Measurements from ENCODE around the gene CASTOR1. TPM values are rescaled to one million over a fixed set of nuclear protein-coding genes. Genes with fewer than 3 reads are reported as not detected.

Gene CASTOR1
- total RNA-seq, 6 experiments from 2014 or later, result 0.86 to 8.6 (median 4.0) TPM

DNA sequence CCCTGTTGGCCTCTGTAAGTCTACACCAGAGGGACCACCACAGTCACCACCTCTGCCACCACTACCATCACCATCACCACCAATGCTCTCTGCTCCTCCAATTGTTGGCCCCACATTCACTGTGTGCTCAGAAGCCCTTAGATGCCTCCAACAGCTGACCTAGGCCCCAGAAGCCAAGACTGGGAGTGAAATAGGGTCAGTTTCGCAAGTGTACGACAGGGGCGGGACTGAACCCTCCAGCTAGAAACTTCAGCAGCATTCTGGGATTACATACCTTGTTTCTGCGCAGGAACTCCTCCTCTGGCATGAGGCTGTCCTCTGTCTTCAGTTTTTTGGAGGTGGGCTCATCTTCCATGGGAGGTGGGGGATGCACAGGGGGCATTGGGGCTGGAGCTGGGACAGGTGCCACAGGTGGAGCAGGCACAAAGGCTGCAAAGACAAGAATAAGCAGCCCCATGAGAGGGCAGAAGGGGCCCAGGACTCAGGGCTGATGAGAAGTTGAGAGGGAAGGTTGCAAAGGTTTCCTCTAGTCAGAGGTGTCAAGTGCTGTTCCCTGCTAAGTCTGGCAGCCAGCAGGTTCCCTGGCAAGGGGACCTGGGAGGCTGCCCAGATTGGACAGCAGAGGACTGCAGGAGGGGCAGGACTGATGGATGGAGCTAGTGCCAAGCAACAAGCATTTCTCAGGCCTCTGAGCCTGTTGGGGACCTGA, 47.6 kb upstream of the CASTOR1 start:
- WGBS (ENCODE audit: insufficient coverage, low coverage, low lambda C conversion rate, missing lambda C conversion rate), result 64% methylated on average over 3 of the region's 4 CpGs
- Histone ChIP-seq H3K36me3 (peaks cover 15 to 95% (median 71%) of the 10 kb centered on the region in 4 donors), H3K27me3 (no peaks in the 10 kb centered on the region), H3K9me3 (no peaks in the 10 kb centered on the region), H3K4me3 (no peak overlapping the region), H3K4me1 (peaks cover 0 to 5% (median 0%) of the 10 kb centered on the region in 4 donors), H3K27ac (peak overlapping the region in 1 of 3 donors; percentile 8)
- TF ChIP-seq, protein P1, sequence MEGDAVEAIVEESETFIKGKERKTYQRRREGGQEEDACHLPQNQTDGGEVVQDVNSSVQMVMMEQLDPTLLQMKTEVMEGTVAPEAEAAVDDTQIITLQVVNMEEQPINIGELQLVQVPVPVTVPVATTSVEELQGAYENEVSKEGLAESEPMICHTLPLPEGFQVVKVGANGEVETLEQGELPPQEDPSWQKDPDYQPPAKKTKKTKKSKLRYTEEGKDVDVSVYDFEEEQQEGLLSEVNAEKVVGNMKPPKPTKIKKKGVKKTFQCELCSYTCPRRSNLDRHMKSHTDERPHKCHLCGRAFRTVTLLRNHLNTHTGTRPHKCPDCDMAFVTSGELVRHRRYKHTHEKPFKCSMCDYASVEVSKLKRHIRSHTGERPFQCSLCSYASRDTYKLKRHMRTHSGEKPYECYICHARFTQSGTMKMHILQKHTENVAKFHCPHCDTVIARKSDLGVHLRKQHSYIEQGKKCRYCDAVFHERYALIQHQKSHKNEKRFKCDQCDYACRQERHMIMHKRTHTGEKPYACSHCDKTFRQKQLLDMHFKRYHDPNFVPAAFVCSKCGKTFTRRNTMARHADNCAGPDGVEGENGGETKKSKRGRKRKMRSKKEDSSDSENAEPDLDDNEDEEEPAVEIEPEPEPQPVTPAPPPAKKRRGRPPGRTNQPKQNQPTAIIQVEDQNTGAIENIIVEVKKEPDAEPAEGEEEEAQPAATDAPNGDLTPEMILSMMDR (IDR thresholded peaks at IDR 0.05), result no peak
- TF ChIP-seq POLR2A (IDR thresholded peaks at IDR 0.05), result no peak
- peak in 2 of 3 donors; percentile 69 to 88 for DNase-seq
- peak; percentile 35 to 81 (median 54) for ATAC-seq
- intact Hi-C loops (cut with DNase I), result no loop called here

GRCh38 chr22:30335236-30335635, 45.9 kb upstream of the CASTOR1 start:
- Histone ChIP-seq H3K9me3 (no peaks in the 10 kb centered on the region), H3K27ac (no peak overlapping the region), H3K36me3 (peaks cover 15 to 87% (median 61%) of the 10 kb centered on the region in 4 donors), H3K4me1 (peaks cover 0 to 5% (median 0%) of the 10 kb centered on the region in 4 donors), H3K27me3 (no peaks in the 10 kb centered on the region), H3K4me3 (no peak overlapping the region)
- WGBS (ENCODE audit: insufficient coverage, low coverage, low lambda C conversion rate, missing lambda C conversion rate), result no CpG with 5 or more reads among the region's 1 CpG
- intact Hi-C loops (cut with DNase I), result no loop called here
- TF ChIP-seq POLR2A (IDR thresholded peaks at IDR 0.05), result no peak
- TF ChIP-seq, protein P1 (IDR thresholded peaks at IDR 0.05), result no peak
- ATAC-seq (no peak), DNase-seq (no peak)

GRCh38 chr22:30334646-30335045, 45.3 kb upstream of the CASTOR1 start:
- Histone ChIP-seq H3K27ac (no peak overlapping the region), H3K4me3 (no peak overlapping the region), H3K36me3 (peaks cover 15 to 81% (median 55%) of the 10 kb centered on the region in 4 donors), H3K4me1 (peaks cover 0 to 5% (median 0%) of the 10 kb centered on the region in 4 donors), H3K27me3 (no peaks in the 10 kb centered on the region), H3K9me3 (no peaks in the 10 kb centered on the region)
- ATAC-seq, result no peak
- 87% methylated on average over 3 of the region's 4 CpGs for WGBS (ENCODE audit: insufficient coverage, low coverage, low lambda C conversion rate, missing lambda C conversion rate)
- intact Hi-C loops (cut with DNase I), result no loop called here
- no peak for DNase-seq
- no peak for TF ChIP-seq POLR2A (IDR thresholded peaks at IDR 0.05)
- TF ChIP-seq, protein P1 (IDR thresholded peaks at IDR 0.05), result no peak

DNA sequence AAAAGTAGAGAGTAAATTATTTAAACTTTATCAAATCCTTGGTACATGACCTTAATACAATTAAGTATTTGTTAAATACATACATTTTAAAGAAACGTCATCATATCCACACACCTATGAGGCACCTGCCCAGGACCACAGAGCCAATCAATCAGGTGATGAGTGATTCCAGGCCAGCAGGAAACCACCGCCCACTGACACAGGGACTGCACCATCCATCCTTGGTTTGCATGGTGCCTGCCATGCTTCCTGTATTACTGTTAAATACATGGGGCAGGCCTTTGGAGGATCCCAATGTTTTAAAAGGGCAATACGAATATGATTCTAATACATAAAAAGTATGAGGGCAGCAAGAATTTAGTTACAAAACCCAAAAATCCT, 44.4 kb upstream of the CASTOR1 start:
- DNase-seq (no peak), ATAC-seq (no peak)
- no peak for TF ChIP-seq POLR2A (IDR thresholded peaks at IDR 0.05)
- TF ChIP-seq, protein P1 (IDR thresholded peaks at IDR 0.05), result no peak
- Histone ChIP-seq H3K27me3 (no peaks in the 10 kb centered on the region), H3K4me1 (peaks cover 0 to 5% (median 0%) of the 10 kb centered on the region in 4 donors), H3K27ac (no peak overlapping the region), H3K36me3 (peaks cover 15 to 71% (median 47%) of the 10 kb centered on the region in 4 donors), H3K9me3 (no peaks in the 10 kb centered on the region), H3K4me3 (no peak overlapping the region)
- WGBS (ENCODE audit: insufficient coverage, low coverage, low lambda C conversion rate, missing lambda C conversion rate), result 86% methylated on average over 3 of the region's 3 CpGs
- intact Hi-C loops (cut with DNase I), result no loop called here
